Aorta (tissue), 5 donors: ENCODE measurements around the gene SLC22A1. TPM values are rescaled to one million over a fixed set of nuclear protein-coding genes. Genes with fewer than 3 reads are reported as not detected.
"Not testable (repeated sequence)": the region's sequence is repeated elsewhere in the genome, so short reads cannot be mapped to it uniquely, and the experiment has no call there.

Source experiments
- ATAC-seq: fragments of 200-7000 bp; cut with Tn5 transposase; one replicate; pipeline ENCODE4 v1.9.1; 2022; ENCODE audit warnings: moderate library complexity; ENCODE audit not compliant: low FRiP score
- DNase-seq, 2 donors: peaks; one replicate each; pipeline ENCODE4 v3.0.0-alpha.2; 2020
- H3K27ac ChIP-seq, 2 donors: one replicate each; pipeline ENCODE4 v1.5.1; 2013; ENCODE audit warnings: low read length in 2 of 2, mild to moderate bottlenecking in 2 of 2, moderate library complexity in 2 of 2, control low read depth in 1 of 2, inconsistent platforms in 1 of 2, low read depth in 1 of 2
- H3K27me3 ChIP-seq, 2 donors: one replicate each; pipeline ENCODE4 v1.6.1; 2013; ENCODE audit warnings: control low read depth in 1 of 2, low read length in 1 of 2, mild to moderate bottlenecking in 1 of 2, moderate library complexity in 1 of 2; ENCODE audit not compliant: insufficient read depth in 2 of 2, control insufficient read depth in 1 of 2
- H3K36me3 ChIP-seq, 2 donors: one replicate each; pipeline ENCODE4 v1.6.1; 2013; ENCODE audit warnings: control low read depth in 1 of 2, low read length in 1 of 2, mild to moderate bottlenecking in 1 of 2; ENCODE audit not compliant: insufficient read depth in 2 of 2, control insufficient read depth in 1 of 2
- H3K4me1 ChIP-seq, 2 donors: one replicate each; pipeline ENCODE4 v1.6.1; 2013; ENCODE audit warnings: low read length in 2 of 2, control low read depth in 1 of 2, mild to moderate bottlenecking in 1 of 2, moderate library complexity in 1 of 2; ENCODE audit not compliant: insufficient read depth in 2 of 2, control insufficient read depth in 1 of 2
- H3K4me3 ChIP-seq, 2 donors: one replicate each; pipeline ENCODE4 v1.5.1; 2013; ENCODE audit warnings: low read length in 2 of 2, control low read depth in 1 of 2, mild to moderate bottlenecking in 1 of 2
- H3K9me3 ChIP-seq: one replicate; pipeline ENCODE4 v1.6.1; 2013; ENCODE audit warnings: mild to moderate bottlenecking, low read length; ENCODE audit not compliant: control insufficient read depth
- WGBS, 2 donors: extraction: QIAGEN DNeasy Blood & Tissue Kit; methylation state at CpG; one replicate each; pipeline ENCODE4 v1.1.7; 2013; 5-methylcytosine and 5-hydroxymethylcytosine counted together
- intact Hi-C, 2 donors: fragments of 100-400 bp; cut with DNase I; formaldehyde crosslinking; loops; one replicate each; pipeline versions ENCODE4 v1.14.2 to v1.15.0; 2022
- polyA plus RNA-seq, 2 donors: library from polyadenylated mRNA; stranded (reverse); fragments of 200-250 nt; gene quantifications; one replicate each; pipeline ENCODE4 v1.2.3, GENCODE V29; 2013
- total RNA-seq, 2 donors: library from RNA; stranded (reverse); fragmentation: NEBNext Ultra II Directional; extraction: Animal tissue kit (Norgen Biotek cat#: 25700); gene quantifications; one replicate each; pipeline ENCODE4 v1.2.1, GENCODE V29; 2021
- donor health status: healthy with polysubstance abuse.
- donor health status: Bipolar disorder and iron deficiency.
- donor health status: DM: no; HTN: no; CAD: no.
- donor health status: DM: no; HTN: no; CAD: no.
- donor health status: DM: yes; HTN: yes; CAD: no.

The SLC22A1 gene
- total and polyA plus RNA-seq, 4 donors: 1.4 to 2.8 (median 2.5) TPM; not detected in 1

GRCh38 chr6:160137130-160137988, 15.7 kb downstream of the SLC22A1 start:
- Histone ChIP-seq H3K4me1 (peaks cover 0 to 2% of the 10 kb centered on the region in 2 donors), H3K4me3 (no peak overlapping the region), H3K36me3 (no peaks in the 10 kb centered on the region), H3K27me3 (no peaks in the 10 kb centered on the region), H3K9me3 (no peaks in the 10 kb centered on the region), H3K27ac (no peak overlapping the region)
- DNase-seq (no peak), ATAC-seq (no peak)
- WGBS, 2 donors: 89 to 91% methylated on average over 12 of the region's 12 CpGs
- intact Hi-C loops: loop anchor here in 1 of 2 donors (2.0 kb wide), 1 partner anchor 317 kb away; no protein-coding TSS in a partner anchor

- no peaks in the 10 kb centered on the region for H3K27me3 ChIP-seq
- H3K4me3 ChIP-seq: no peak overlapping the region
- ATAC-seq: peak; percentile 27
- no peaks in the 10 kb centered on the region for H3K9me3 ChIP-seq
- no peak for DNase-seq
- 51 to 55% methylated on average over 8 of the region's 8 CpGs for WGBS, 2 donors
- peaks cover 0 to 6% of the 10 kb centered on the region in 2 donors for H3K4me1 ChIP-seq
- no peaks in the 10 kb centered on the region for H3K36me3 ChIP-seq
- peak overlapping the region in 1 of 2 donors; percentile 84 for H3K27ac ChIP-seq
- intact Hi-C loops: loop anchor here (2.0 kb wide), 3 partner anchors 211 to 319 kb away; partner anchors contain the start of gene SLC22A3 (in 1 of the 2)
Measured at GRCh38 chr6:160137989-160138835, 16.6 kb downstream of the SLC22A1 start.

GRCh38 chr6:160138839-160139419, 17.3 kb downstream of the SLC22A1 start:
- Histone ChIP-seq H3K36me3 (no peaks in the 10 kb centered on the region), H3K4me1 (peaks cover 0 to 6% of the 10 kb centered on the region in 2 donors), H3K9me3 (no peaks in the 10 kb centered on the region), H3K27ac (peak overlapping the region; percentile 9 to 84), H3K4me3 (no peak overlapping the region), H3K27me3 (no peaks in the 10 kb centered on the region)
- no peak for DNase-seq
- ATAC-seq: no peak
- 70 to 71% methylated on average over 13 of the region's 13 CpGs for WGBS, 2 donors
- intact Hi-C loops: loop anchor here (2.0 kb wide), 2 partner anchors 210 to 318 kb away; partner anchors contain the start of gene SLC22A3 (in 1 of the 2)

- intact Hi-C loops: loop anchor here (2.0 kb wide), 2 partner anchors 209 to 317 kb away; partner anchors contain the start of gene SLC22A3 (in 1 of the 2)
- Histone ChIP-seq H3K4me1 (peaks cover 1 to 6% of the 10 kb centered on the region in 2 donors), H3K36me3 (no peaks in the 10 kb centered on the region), H3K9me3 (no peaks in the 10 kb centered on the region), H3K27me3 (no peaks in the 10 kb centered on the region), H3K27ac (peak overlapping the region; percentile 37 to 84), H3K4me3 (no peak overlapping the region)
- 73 to 78% methylated on average over 12 of the region's 12 CpGs for whole genome bisulfite sequencing, 2 donors
- ATAC-seq (peak; percentile 16), DNase-seq (no peak)
Measured at GRCh38 chr6:160139420-160139851, 17.8 kb downstream of the SLC22A1 start.

GRCh38 chr6:160140493-160140892, 18.9 kb downstream of the SLC22A1 start:
- H3K27ac ChIP-seq: peak overlapping the region; percentile 82 to 95
- H3K9me3 ChIP-seq, H3K4me1 ChIP-seq, H3K36me3 ChIP-seq, DNase-seq, H3K27me3 ChIP-seq, ATAC-seq, H3K4me3 ChIP-seq: not testable (repeated sequence)
- 82 to 96% methylated on average over 3 of the region's 3 CpGs for WGBS, 2 donors
- intact Hi-C loops: loop anchor here (5.0 kb wide), 2 partner anchors 97 to 212 kb away; no protein-coding TSS in a partner anchor

GRCh38 chr6:160141001-160141726, 19.5 kb downstream of the SLC22A1 start:
- Histone ChIP-seq H3K27ac (peak overlapping the region; percentile 90 to 95), H3K4me3 (no peak overlapping the region), H3K9me3 (no peaks in the 10 kb centered on the region), H3K36me3 (no peaks in the 10 kb centered on the region), H3K27me3 (no peaks in the 10 kb centered on the region), H3K4me1 (peaks cover 1 to 6% of the 10 kb centered on the region in 2 donors)
- DNase-seq (no peak), ATAC-seq (peak; percentile 82)
- 2 to 6% methylated on average over 5 of the region's 5 CpGs for WGBS, 2 donors
- intact Hi-C loops: loop anchor here (5.0 kb wide), 2 partner anchors 96 to 211 kb away; no protein-coding TSS in a partner anchor

GRCh38 chr6:160142115-160142715, 20.6 kb downstream of the SLC22A1 start:
- peaks cover 3 to 9% of the 10 kb centered on the region in 2 donors for H3K4me1 ChIP-seq
- H3K27me3 ChIP-seq: no peaks in the 10 kb centered on the region
- intact Hi-C loops: loop anchor here (5.0 kb wide), 2 partner anchors 95 to 210 kb away; no protein-coding TSS in a partner anchor
- DNase-seq: no peak
- peak overlapping the region; percentile 90 to 95 for H3K27ac ChIP-seq
- no peaks in the 10 kb centered on the region for H3K9me3 ChIP-seq
- 55 to 56% methylated on average over 8 of the region's 8 CpGs for WGBS, 2 donors
- no peaks in the 10 kb centered on the region for H3K36me3 ChIP-seq
- H3K4me3 ChIP-seq: no peak overlapping the region
- ATAC-seq: no peak
